Measurements from ENCODE around the gene ATG2B. TPM values are rescaled to one million over a fixed set of nuclear protein-coding genes. Genes with fewer than 3 reads are reported as not detected.

Gene ATG2B
- total RNA-seq, 2 experiments from 2014 or later = 15.7 to 23.7 TPM

DNA sequence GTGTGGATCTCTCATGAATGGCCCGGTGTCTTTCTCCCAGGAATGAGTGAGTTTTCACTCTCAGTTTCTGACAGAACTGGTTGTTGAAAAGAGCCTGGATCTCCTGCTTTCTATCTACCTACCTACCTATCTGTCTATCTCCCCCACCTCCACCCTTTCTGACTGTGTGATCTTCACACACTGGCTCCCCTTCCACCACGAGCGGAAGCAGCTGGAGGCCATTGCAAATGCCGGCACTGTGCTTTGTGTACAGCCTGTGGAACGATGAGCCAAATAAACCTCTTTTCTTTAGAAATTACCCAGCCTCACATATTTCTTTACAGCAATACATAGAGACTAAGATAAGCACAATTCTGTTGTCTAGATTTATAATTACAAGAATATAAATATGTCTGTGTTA lies 7.4 kb upstream of the ATG2B start:
- Histone ChIP-seq H3K9me3 (ENCODE audit: low read length) (no peaks in the 10 kb centered on the region), H3K4me2 (ENCODE audit: low read length) (no peak overlapping the region), H3K27ac (ENCODE audit: low read depth, low read length, poor library complexity, severe bottlenecking) (no peak overlapping the region), H3K79me2 (ENCODE audit: insufficient read depth, low read depth, low read length) (peaks cover 28% of the 10 kb centered on the region), H4K20me1 (ENCODE audit: insufficient read depth, low read length) (no peaks in the 10 kb centered on the region; the same call in 1 of the 2 replicates), H3K36me3 (ENCODE audit: insufficient read depth, low read length) (peaks cover 16% of the 10 kb centered on the region), H3K4me3 (ENCODE audit: low read depth, low read length, poor library complexity, severe bottlenecking) (no peak overlapping the region), H3K9me2 (ENCODE audit: insufficient read depth, low read length) (no peaks in the 10 kb centered on the region), H3K4me1 (ENCODE audit: insufficient read depth, low read length, poor library complexity, severe bottlenecking) (peaks cover 7% of the 10 kb centered on the region), H2AFZ (ENCODE audit: low read length) (no peak overlapping the region)
- intact Hi-C loops (cut with micrococcal nuclease; ENCODE audit: unreplicated experiment) = no loop called here
- DNase-seq (ENCODE audit: low spot score) = no peak
- ChIA-PET POLR2A (interaction anchor here (0.8 to 1.0 kb wide), 2 partner anchors 10 to 38 kb away, joined by 3 to 4 read pairs; no protein-coding TSS in a partner anchor), CTCF (ENCODE audit: unreplicated experiment) (no interaction called here)
- no TSS peak for BruUV-seq (replicated peaks)
- no peak for TF ChIP-seq CTCF (conservative IDR thresholded peaks at IDR 0.05; ENCODE audit: low read length)
- no peak for TF ChIP-seq EZH2phosphoT487 (IDR thresholded peaks at IDR 0.05; ENCODE audit: borderline replicate concordance, low read depth, low read length)

- Histone ChIP-seq H4K20me1 (ENCODE audit: insufficient read depth, low read length) (peaks cover 8% of the 10 kb centered on the region; the same call in 1 of the 2 replicates), H3K9me2 (ENCODE audit: insufficient read depth, low read length) (no peaks in the 10 kb centered on the region), H3K4me3 (ENCODE audit: low read depth, low read length, poor library complexity, severe bottlenecking) (no peak overlapping the region), H3K36me3 (ENCODE audit: insufficient read depth, low read length) (peaks cover 16% of the 10 kb centered on the region), H3K4me2 (ENCODE audit: low read length) (no peak overlapping the region), H2AFZ (ENCODE audit: low read length) (no peak overlapping the region), H3K9me3 (ENCODE audit: low read length) (no peaks in the 10 kb centered on the region), H3K79me2 (ENCODE audit: insufficient read depth, low read depth, low read length) (peaks cover 42% of the 10 kb centered on the region), H3K27ac (ENCODE audit: low read depth, low read length, poor library complexity, severe bottlenecking) (no peak overlapping the region), H3K4me1 (ENCODE audit: insufficient read depth, low read length, poor library complexity, severe bottlenecking) (peaks cover 16% of the 10 kb centered on the region)
- DNase-seq (ENCODE audit: low spot score) = no peak
- no TSS peak for BruUV-seq (replicated peaks)
- ChIA-PET POLR2A (interaction anchor here (0.6 to 1.1 kb wide), 3 partner anchors 11 to 1693 kb away, joined by 3 to 5 read pairs (median 4); no protein-coding TSS in a partner anchor), CTCF (ENCODE audit: unreplicated experiment) (interaction anchor here (0.7 kb wide), 1 partner anchor 906 kb away, joined by 3 read pairs; no protein-coding TSS in a partner anchor)
- intact Hi-C loops (cut with micrococcal nuclease; ENCODE audit: unreplicated experiment) = no loop called here
- TF ChIP-seq EZH2phosphoT487 (IDR thresholded peaks at IDR 0.05; ENCODE audit: borderline replicate concordance, low read depth, low read length) (no peak), CTCF (conservative IDR thresholded peaks at IDR 0.05; ENCODE audit: low read length) (no peak)
These were observed 5.4 kb upstream of the ATG2B start for GRCh38 chr14:96368534-96368933.

DNA sequence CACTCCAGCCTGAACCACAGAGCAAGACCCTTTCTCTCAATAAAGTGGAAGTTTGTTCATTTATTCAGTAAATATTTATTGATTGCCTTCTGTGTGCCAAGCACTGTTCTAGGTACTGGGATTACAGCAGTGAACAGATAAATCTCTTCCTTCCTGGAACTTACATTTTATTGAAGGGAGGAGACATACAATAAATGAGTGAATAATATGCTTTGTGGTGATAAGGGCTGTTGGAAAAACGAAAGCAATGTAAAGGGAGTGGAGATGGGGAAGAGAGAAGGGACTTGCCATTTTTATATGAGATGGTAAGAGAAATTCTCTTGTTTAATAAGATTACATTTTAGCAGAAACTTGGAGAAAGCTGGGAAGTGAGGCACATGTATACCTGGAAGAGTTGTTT lies 1.8 kb upstream of the ATG2B start:
- DNase-seq (ENCODE audit: low spot score) = no peak
- intact Hi-C loops (cut with micrococcal nuclease; ENCODE audit: unreplicated experiment) = loop anchor here (5.0 kb wide), 2 partner anchors 137 to 432 kb away; partner anchors contain the start of genes PAPOLA and VRK1
- CTCF ChIA-PET (ENCODE audit: unreplicated experiment) = no interaction called here
- peak overlapping the region; percentile 98 for H3K4me2 ChIP-seq (ENCODE audit: low read length)
- no TSS peak for BruUV-seq (replicated peaks)
- TF ChIP-seq CTCF (conservative IDR thresholded peaks at IDR 0.05; ENCODE audit: low read length) (no peak), EZH2phosphoT487 (IDR thresholded peaks at IDR 0.05; ENCODE audit: borderline replicate concordance, low read depth, low read length) (no peak)
- POLR2A ChIA-PET = no interaction called here
- no peaks in the 10 kb centered on the region for H3K9me2 ChIP-seq (ENCODE audit: insufficient read depth, low read length)
- H3K36me3 ChIP-seq (ENCODE audit: insufficient read depth, low read length) = peaks cover 16% of the 10 kb centered on the region
- H2AFZ ChIP-seq (ENCODE audit: low read length) = no peak overlapping the region
- H3K27ac ChIP-seq (ENCODE audit: low read depth, low read length, poor library complexity, severe bottlenecking) = no peak overlapping the region
- peaks cover 17% of the 10 kb centered on the region; the same call in 1 of the 2 replicates for H4K20me1 ChIP-seq (ENCODE audit: insufficient read depth, low read length)
- H3K9me3 ChIP-seq (ENCODE audit: low read length) = no peaks in the 10 kb centered on the region
- H3K79me2 ChIP-seq (ENCODE audit: insufficient read depth, low read depth, low read length) = peaks cover 64% of the 10 kb centered on the region
- H3K4me3 ChIP-seq (ENCODE audit: low read depth, low read length, poor library complexity, severe bottlenecking) = peak overlapping the region; percentile 93
- H3K4me1 ChIP-seq (ENCODE audit: insufficient read depth, low read length, poor library complexity, severe bottlenecking) = peaks cover 34% of the 10 kb centered on the region

Measured in OCI-LY7 (cell line).